Measurements from ENCODE around the gene MYO3B.

MYO3B gene

DNA sequence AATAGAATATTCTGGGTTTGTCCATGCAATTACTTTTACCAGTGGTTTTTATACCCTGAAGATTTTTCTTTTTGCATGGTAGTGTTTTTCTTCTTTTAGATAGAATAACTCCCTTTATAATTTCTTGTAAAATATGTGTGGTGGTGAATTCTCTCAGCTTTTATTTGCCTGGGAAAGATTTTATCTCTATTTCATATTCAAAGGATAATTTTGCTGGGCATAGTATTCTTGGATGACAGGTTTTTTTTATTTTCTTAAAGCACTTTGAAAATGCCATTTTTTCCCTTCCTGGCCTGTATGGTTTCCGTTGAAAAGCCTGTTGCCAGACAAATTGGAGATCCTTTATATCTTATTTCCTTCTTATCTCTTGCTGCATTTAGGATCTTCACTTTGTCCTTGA, 113.5 kb downstream of the MYO3B start:
- H3K14ac ChIP-seq (ENCODE audit: low read length), result no peak overlapping the region
- H3K79me1 ChIP-seq (ENCODE audit: low read length), result no peaks in the 10 kb centered on the region
- no peak overlapping the region for H3K27ac ChIP-seq (ENCODE audit: low read depth, low read length)
- H3K9me3 ChIP-seq (ENCODE audit: insufficient read depth, low read depth, low read length), result no peaks in the 10 kb centered on the region
- no peaks in the 10 kb centered on the region for H3K27me3 ChIP-seq (ENCODE audit: insufficient read depth, low read length)
- WGBS (ENCODE audit: extremely low coverage, insufficient coverage, insufficient read length), result no CpG with 5 or more reads among the region's 1 CpG
- no peak overlapping the region for H3K23ac ChIP-seq (ENCODE audit: low read length)
- no peak overlapping the region for H2AFZ ChIP-seq (ENCODE audit: insufficient read depth, low read length, poor library complexity)
- no peaks in the 10 kb centered on the region for H3K4me1 ChIP-seq (ENCODE audit: control insufficient read depth in 1 of 2, insufficient read depth in 2 of 2, low read length in 2 of 2)
- H3K4me2 ChIP-seq (ENCODE audit: low read length), result no peak overlapping the region
- no peak overlapping the region for H3K9ac ChIP-seq (ENCODE audit: low read length)
- H3K4me3 ChIP-seq (ENCODE audit: low read depth, low read length), result no peak overlapping the region
- no peak overlapping the region for H2BK120ac ChIP-seq (ENCODE audit: insufficient read depth, low read length, poor library complexity)
- no peak overlapping the region for H3K18ac ChIP-seq (ENCODE audit: low read length)
- H3K4ac ChIP-seq (ENCODE audit: low read depth, low read length), result no peak overlapping the region
- no peak overlapping the region for H2BK12ac ChIP-seq (ENCODE audit: low read length)
- no peaks in the 10 kb centered on the region for H3K36me3 ChIP-seq (ENCODE audit: control insufficient read depth in 1 of 2, insufficient read depth in 2 of 2, low read length in 2 of 2)
- no peak overlapping the region for H2AK5ac ChIP-seq (ENCODE audit: low read length)
- H4K12ac ChIP-seq (ENCODE audit: low read depth, low read length), result no peak overlapping the region
- no peak overlapping the region for H2BK5ac ChIP-seq (ENCODE audit: low read depth, low read length, poor library complexity)
- DNase-seq, result no peak
- H3K79me2 ChIP-seq (ENCODE audit: control insufficient read depth, insufficient read depth, low read length, poor library complexity), result no peaks in the 10 kb centered on the region
- H4K91ac ChIP-seq (ENCODE audit: low read depth, low read length), result no peak overlapping the region
- H4K8ac ChIP-seq (ENCODE audit: low read depth, low read length), result no peak overlapping the region

DNA sequence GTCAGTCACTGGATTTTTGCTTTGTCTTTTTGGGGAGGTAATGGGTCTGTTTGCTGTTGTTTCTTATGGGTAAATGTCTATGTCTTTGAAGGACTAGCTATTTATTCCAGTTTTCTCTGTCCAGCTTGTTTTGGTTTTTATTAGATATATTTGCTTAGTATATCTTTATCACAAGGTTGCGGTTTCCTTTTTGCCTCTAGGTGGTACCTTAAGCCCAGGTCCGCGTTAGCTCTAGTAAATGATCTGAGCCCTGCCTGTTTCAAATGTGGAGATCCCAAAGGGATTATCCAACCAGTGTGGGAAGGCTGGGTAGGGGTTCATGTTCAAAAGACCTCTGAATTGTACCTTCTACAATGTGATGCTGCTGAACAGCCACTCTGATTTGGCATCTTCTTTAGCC, 114.5 kb downstream of the MYO3B start:
- Histone ChIP-seq H4K91ac (ENCODE audit: low read depth, low read length) (no peak overlapping the region), H3K27me3 (ENCODE audit: insufficient read depth, low read length) (no peaks in the 10 kb centered on the region), H4K12ac (ENCODE audit: low read depth, low read length) (no peak overlapping the region), H4K8ac (ENCODE audit: low read depth, low read length) (no peak overlapping the region), H2BK5ac (ENCODE audit: low read depth, low read length, poor library complexity) (no peak overlapping the region), H3K4me3 (ENCODE audit: low read depth, low read length) (no peak overlapping the region), H3K23ac (ENCODE audit: low read length) (no peak overlapping the region), H3K79me1 (ENCODE audit: low read length) (no peaks in the 10 kb centered on the region), H3K9me3 (ENCODE audit: insufficient read depth, low read depth, low read length) (no peaks in the 10 kb centered on the region), H3K4me2 (ENCODE audit: low read length) (no peak overlapping the region), H3K9ac (ENCODE audit: low read length) (no peak overlapping the region), H2BK120ac (ENCODE audit: insufficient read depth, low read length, poor library complexity) (no peak overlapping the region), H3K27ac (ENCODE audit: low read depth, low read length) (no peak overlapping the region), H2AFZ (ENCODE audit: insufficient read depth, low read length, poor library complexity) (no peak overlapping the region), H2BK12ac (ENCODE audit: low read length) (no peak overlapping the region), H3K4me1 (ENCODE audit: control insufficient read depth in 1 of 2, insufficient read depth in 2 of 2, low read length in 2 of 2) (no peaks in the 10 kb centered on the region), H3K79me2 (ENCODE audit: control insufficient read depth, insufficient read depth, low read length, poor library complexity) (no peaks in the 10 kb centered on the region), H3K18ac (ENCODE audit: low read length) (no peak overlapping the region), H3K4ac (ENCODE audit: low read depth, low read length) (no peak overlapping the region), H3K14ac (ENCODE audit: low read length) (no peak overlapping the region), H3K36me3 (ENCODE audit: control insufficient read depth in 1 of 2, insufficient read depth in 2 of 2, low read length in 2 of 2) (no peaks in the 10 kb centered on the region), H2AK5ac (ENCODE audit: low read length) (no peak overlapping the region)
- DNase-seq, result no peak
- no CpG with 5 or more reads among the region's 3 CpGs for WGBS (ENCODE audit: extremely low coverage, insufficient coverage, insufficient read length)

DNA sequence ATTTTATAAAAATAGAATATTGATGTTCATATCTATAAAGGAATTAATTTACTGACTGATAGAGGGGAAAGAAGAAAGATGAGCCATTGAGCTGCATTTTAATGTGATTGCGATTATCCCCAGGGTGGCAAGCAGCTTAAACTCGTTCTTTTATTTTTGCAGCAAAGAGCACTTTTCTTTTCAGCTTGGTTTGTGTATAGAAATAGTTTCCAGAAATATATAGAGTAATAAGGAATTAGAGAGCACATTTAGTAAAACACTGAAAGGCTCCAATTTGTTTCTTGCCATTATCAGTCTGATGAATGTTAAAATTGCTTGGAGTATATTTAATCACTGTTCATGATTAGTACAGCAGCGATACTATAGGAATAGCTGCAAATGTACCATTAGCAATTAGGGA, 119.5 kb downstream of the MYO3B start:
- H2BK120ac ChIP-seq (ENCODE audit: insufficient read depth, low read length, poor library complexity), result no peak overlapping the region
- DNase-seq, result no peak
- H3K4me3 ChIP-seq (ENCODE audit: low read depth, low read length), result no peak overlapping the region
- no peaks in the 10 kb centered on the region for H3K9me3 ChIP-seq (ENCODE audit: insufficient read depth, low read depth, low read length)
- H3K79me1 ChIP-seq (ENCODE audit: low read length), result no peaks in the 10 kb centered on the region
- no peak overlapping the region for H2AFZ ChIP-seq (ENCODE audit: insufficient read depth, low read length, poor library complexity)
- H2BK12ac ChIP-seq (ENCODE audit: low read length), result no peak overlapping the region
- no peak overlapping the region for H3K9ac ChIP-seq (ENCODE audit: low read length)
- H2BK5ac ChIP-seq (ENCODE audit: low read depth, low read length, poor library complexity), result no peak overlapping the region
- no peak overlapping the region for H3K14ac ChIP-seq (ENCODE audit: low read length)
- no peak overlapping the region for H3K23ac ChIP-seq (ENCODE audit: low read length)
- H3K4me2 ChIP-seq (ENCODE audit: low read length), result no peak overlapping the region
- no peaks in the 10 kb centered on the region for H3K36me3 ChIP-seq (ENCODE audit: control insufficient read depth in 1 of 2, insufficient read depth in 2 of 2, low read length in 2 of 2)
- WGBS (ENCODE audit: extremely low coverage, insufficient coverage, insufficient read length), result no CpG with 5 or more reads among the region's 3 CpGs
- no peak overlapping the region for H3K4ac ChIP-seq (ENCODE audit: low read depth, low read length)
- H4K12ac ChIP-seq (ENCODE audit: low read depth, low read length), result no peak overlapping the region
- H3K18ac ChIP-seq (ENCODE audit: low read length), result no peak overlapping the region
- H4K8ac ChIP-seq (ENCODE audit: low read depth, low read length), result no peak overlapping the region
- H3K27ac ChIP-seq (ENCODE audit: low read depth, low read length), result no peak overlapping the region
- H3K79me2 ChIP-seq (ENCODE audit: control insufficient read depth, insufficient read depth, low read length, poor library complexity), result no peaks in the 10 kb centered on the region
- H2AK5ac ChIP-seq (ENCODE audit: low read length), result no peak overlapping the region
- H4K91ac ChIP-seq (ENCODE audit: low read depth, low read length), result no peak overlapping the region
- H3K4me1 ChIP-seq (ENCODE audit: control insufficient read depth in 1 of 2, insufficient read depth in 2 of 2, low read length in 2 of 2), result no peaks in the 10 kb centered on the region
- no peaks in the 10 kb centered on the region for H3K27me3 ChIP-seq (ENCODE audit: insufficient read depth, low read length)

GRCh38 chr2:170298115-170298514, 120.2 kb downstream of the MYO3B start:
- Histone ChIP-seq H3K9ac (ENCODE audit: low read length) (no peak overlapping the region), H3K4ac (ENCODE audit: low read depth, low read length) (no peak overlapping the region), H2BK5ac (ENCODE audit: low read depth, low read length, poor library complexity) (no peak overlapping the region), H3K27me3 (ENCODE audit: insufficient read depth, low read length) (no peaks in the 10 kb centered on the region), H3K18ac (ENCODE audit: low read length) (no peak overlapping the region), H2AK5ac (ENCODE audit: low read length) (no peak overlapping the region), H2AFZ (ENCODE audit: insufficient read depth, low read length, poor library complexity) (no peak overlapping the region), H3K79me2 (ENCODE audit: control insufficient read depth, insufficient read depth, low read length, poor library complexity) (no peaks in the 10 kb centered on the region), H3K23ac (ENCODE audit: low read length) (no peak overlapping the region), H2BK120ac (ENCODE audit: insufficient read depth, low read length, poor library complexity) (no peak overlapping the region), H3K4me1 (ENCODE audit: control insufficient read depth in 1 of 2, insufficient read depth in 2 of 2, low read length in 2 of 2) (no peaks in the 10 kb centered on the region), H3K4me3 (ENCODE audit: low read depth, low read length) (no peak overlapping the region), H3K14ac (ENCODE audit: low read length) (no peak overlapping the region), H4K91ac (ENCODE audit: low read depth, low read length) (no peak overlapping the region), H3K36me3 (ENCODE audit: control insufficient read depth in 1 of 2, insufficient read depth in 2 of 2, low read length in 2 of 2) (no peaks in the 10 kb centered on the region), H4K8ac (ENCODE audit: low read depth, low read length) (no peak overlapping the region), H3K79me1 (ENCODE audit: low read length) (no peaks in the 10 kb centered on the region), H3K27ac (ENCODE audit: low read depth, low read length) (no peak overlapping the region), H4K12ac (ENCODE audit: low read depth, low read length) (no peak overlapping the region), H3K4me2 (ENCODE audit: low read length) (no peak overlapping the region), H3K9me3 (ENCODE audit: insufficient read depth, low read depth, low read length) (no peaks in the 10 kb centered on the region), H2BK12ac (ENCODE audit: low read length) (no peak overlapping the region)
- WGBS (ENCODE audit: extremely low coverage, insufficient coverage, insufficient read length), result no CpG with 5 or more reads among the region's 1 CpG
- DNase-seq, result no peak

All from trophoblast cell (in vitro differentiated cells and primary cell).